Gastroesophageal sphincter (tissue), 3 donors: ENCODE data around the gene GNB1.

Source experiments
- CTCF ChIP-seq, 4 experiments: fragments of 200-600 bp in 2 of 4; fragments of 450-650 bp in 2 of 4; sonication (generic) in 1 of 4; IDR thresholded peaks; one replicate each; pipeline ENCODE4 v1.5.1; 2017 to 2019; ENCODE audit warnings: antibody characterized with exemption in 4 of 4, mild to moderate bottlenecking in 2 of 4, moderate library complexity in 2 of 4
- POLR2AphosphoS5 ChIP-seq: sonication (generic); formaldehyde crosslinking; IDR thresholded peaks from one replicate; pipeline ENCODE4 v1.6.1; 2017; ENCODE audit warnings: antibody characterized with exemption

GRCh38 chr1:1804301-1804700 is 86.6 kb downstream of the GNB1 start:
- TF ChIP-seq POLR2AphosphoS5: no peak
- no peak for TF ChIP-seq CTCF (IDR thresholded peaks at IDR 0.05)
